A549 treated with ZK216348 at 1 μM for 4 hours (cell line): Measurements from ENCODE around the gene YBEY. TPM values are rescaled to one million over a fixed set of nuclear protein-coding genes. Genes with fewer than 3 reads are reported as not detected.

ENCODE experiments used
- total RNA-seq: library from RNA; stranded (reverse); fragments of 200-300 nt; extraction: Qiagen RNA extraction; gene quantifications from 5 replicates; pipeline ENCODE4 v1.2.3, GENCODE V29; 2022; ENCODE audit warnings: low read depth

YBEY gene
- 25.6 to 36.8 TPM (median 27.9 TPM) in 5 replicates for total RNA-seq

GRCh38 chr21:46285761-46286647, at the start of gene YBEY:
TSS of gene YBEY (plus strand) at chr21:46286342. CDS start at chr21:46286914, 572 bp downstream.

GRCh38 chr21:46285206-46285661, 908 bp upstream of the YBEY start, which contains the start of gene MCM3AP:
TSS of gene MCM3AP (minus strand) at chr21:46285611. CDS start at chr21:46285286, 325 bp downstream.

GRCh38 chr21:46323710-46324389, 37.7 kb downstream of the YBEY start, which contains the start of the genes C21orf58 and PCNT:
TSS of gene C21orf58 (minus strand) at chr21:46323870. CDS start at chr21:46322738, 1,132 bp downstream.
TSS of gene PCNT (plus strand) at chr21:46324156. CDS start at chr21:46324229, 73 bp downstream.

Other genes starting within 250 kb of the YBEY start
- gene COL6A2, start 188.2 kb upstream of the YBEY start, total RNA-seq: 10.4 to 19.8 TPM (median 16.0 TPM) in 5 replicates
- gene FTCD, start 130.8 kb upstream of the YBEY start, total RNA-seq: not detected in 5 replicates
- gene SPATC1L, start 101.9 kb upstream of the YBEY start, total RNA-seq: 0.20 TPM in 1 of 5 replicates, not detected in the others
- gene LSS, start 57.6 kb upstream of the YBEY start, total RNA-seq: 9.1 to 17.4 TPM (median 13.8 TPM) in 5 replicates
- 29.8 to 46.3 TPM (median 44.3 TPM) in 5 replicates for gene MCM3AP, start 731 bp upstream of the YBEY start, total RNA-seq
- 3.0 to 5.3 TPM (median 4.6 TPM) in 5 replicates for gene C21orf58, start 37.5 kb downstream of the YBEY start, total RNA-seq
- 11.1 to 16.0 TPM (median 14.8 TPM) in 5 replicates for gene PCNT, start 37.8 kb downstream of the YBEY start, total RNA-seq
- gene DIP2A, start 172.5 kb downstream of the YBEY start, total RNA-seq: 9.0 to 14.5 TPM (median 14.0 TPM) in 5 replicates